GM10248 (cell line): ENCODE data around the gene DPRX.

Experiments used
- CTCF ChIA-PET: fragments of 300-600 bp; sonication (Branson Sonifier 250); formaldehyde crosslinking; extraction: SDS; loops from one replicate; lab custom pipeline; 2021; ENCODE audit warnings: antibody characterized with exemption; lab: Yijun Ruan, JAX
- POLR2A ChIA-PET: fragments of 350-650 bp; sonication (Branson Sonifier 250); formaldehyde crosslinking; extraction: SDS; loops from one replicate; lab custom pipeline; 2020; ENCODE audit warnings: antibody characterized with exemption; lab: Yijun Ruan, JAX
- DNase-seq: peaks from one replicate; pipeline ENCODE4 v3.0.0; 2012; ENCODE audit errors: extremely low spot score
- CTCF ChIP-seq: IDR thresholded peaks from 2 replicates; pipeline ENCODE4 v1.5.1; 2012; ENCODE audit warnings: mild to moderate bottlenecking, low read depth; ENCODE audit errors: extremely low read depth, missing control alignments, control extremely low read depth

The DPRX gene

GRCh38 chr19:53621885-53622740 is 9.7 kb upstream of the DPRX start:
- ChIA-PET CTCF (no interaction called here), POLR2A (no interaction called here)
- no peak for DNase-seq
- no peak for TF ChIP-seq CTCF

- CTCF ChIA-PET: no interaction called here
- POLR2A ChIA-PET: no interaction called here
- no peak for TF ChIP-seq CTCF
- DNase-seq: no peak
Measured at GRCh38 chr19:53624771-53625545, 6.8 kb upstream of the DPRX start.

GRCh38 chr19:53626486-53626885 is 5.3 kb upstream of the DPRX start:
- ChIA-PET POLR2A (no interaction called here), CTCF (interaction anchor here (1.3 kb wide), 1 partner anchor 19 kb away, joined by 3 read pairs; no protein-coding TSS in a partner anchor)
- TF ChIP-seq CTCF: no peak

GRCh38 chr19:53626976-53627375 is 4.8 kb upstream of the DPRX start:
- CTCF ChIA-PET: no interaction called here
- DNase-seq: no peak
- POLR2A ChIA-PET: no interaction called here
- TF ChIP-seq CTCF: no peak

More at GRCh38 chr19:53626486-53626885, 5.3 kb upstream of the DPRX start:
- no peak for DNase-seq

- CTCF ChIA-PET: no interaction called here
- POLR2A ChIA-PET: no interaction called here
- TF ChIP-seq CTCF: no peak
- no peak for DNase-seq
Measured at GRCh38 chr19:53634768-53635167, 3.0 kb downstream of the DPRX start.

GRCh38 chr19:53639471-53639870 is 7.7 kb downstream of the DPRX start:
- POLR2A ChIA-PET: no interaction called here
- TF ChIP-seq CTCF: no peak
- CTCF ChIA-PET: no interaction called here
- DNase-seq: no peak
